WI38 (cell line): ENCODE results near the gene KRTAP10-6.

Experiments
- H3K4me3 ChIP-seq: 2 replicates; pipeline ENCODE4 v1.5.1; 2011; ENCODE audit warnings: low read depth, mild to moderate bottlenecking, control low read depth, low read length
- CTCF ChIP-seq: IDR thresholded peaks from 2 replicates; pipeline ENCODE4 v1.5.1; 2012; ENCODE audit warnings: low read depth, mild to moderate bottlenecking, control low read depth, low read length

KRTAP10-6 gene

GRCh38 chr21:44590311-44590721 is 2.0 kb downstream of the KRTAP10-6 start:
- H3K4me3 ChIP-seq, result no peak overlapping the region
- TF ChIP-seq CTCF, result no peak

- H3K4me3 ChIP-seq, result no peak overlapping the region
Measured at GRCh38 chr21:44589586-44590305, 2.6 kb downstream of the KRTAP10-6 start.

GRCh38 chr21:44589094-44589493 is 3.2 kb downstream of the KRTAP10-6 start:
- no peak for TF ChIP-seq CTCF
- no peak overlapping the region for H3K4me3 ChIP-seq

More at GRCh38 chr21:44589586-44590305, 2.6 kb downstream of the KRTAP10-6 start:
- no peak for TF ChIP-seq CTCF

DNA sequence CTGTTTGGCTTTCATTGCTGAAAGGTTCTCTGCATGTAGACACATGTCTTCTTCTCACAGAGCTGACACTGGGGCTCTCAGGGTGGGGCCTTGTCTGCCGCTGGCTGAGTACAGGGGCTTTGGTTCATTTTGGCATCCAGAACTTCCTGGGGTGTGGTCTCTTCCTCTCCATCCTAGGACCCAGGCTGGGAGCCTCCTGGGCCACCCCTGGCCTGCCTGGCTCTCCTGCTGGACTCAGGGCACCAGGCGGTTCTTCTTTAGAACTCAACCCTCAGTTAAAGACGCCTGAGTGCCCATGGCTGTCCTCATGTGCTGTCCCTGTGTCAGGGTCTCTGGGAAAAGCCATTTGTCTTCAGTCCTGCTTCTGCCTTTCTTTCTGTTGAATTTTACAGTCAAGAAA is 6.4 kb downstream of the KRTAP10-6 start:
- H3K4me3 ChIP-seq, result no peak overlapping the region
- TF ChIP-seq CTCF, result no peak

- no peak overlapping the region for H3K4me3 ChIP-seq
- TF ChIP-seq CTCF, result no peak
Measured at GRCh38 chr21:44583800-44584147, 8.5 kb downstream of the KRTAP10-6 start.

DNA sequence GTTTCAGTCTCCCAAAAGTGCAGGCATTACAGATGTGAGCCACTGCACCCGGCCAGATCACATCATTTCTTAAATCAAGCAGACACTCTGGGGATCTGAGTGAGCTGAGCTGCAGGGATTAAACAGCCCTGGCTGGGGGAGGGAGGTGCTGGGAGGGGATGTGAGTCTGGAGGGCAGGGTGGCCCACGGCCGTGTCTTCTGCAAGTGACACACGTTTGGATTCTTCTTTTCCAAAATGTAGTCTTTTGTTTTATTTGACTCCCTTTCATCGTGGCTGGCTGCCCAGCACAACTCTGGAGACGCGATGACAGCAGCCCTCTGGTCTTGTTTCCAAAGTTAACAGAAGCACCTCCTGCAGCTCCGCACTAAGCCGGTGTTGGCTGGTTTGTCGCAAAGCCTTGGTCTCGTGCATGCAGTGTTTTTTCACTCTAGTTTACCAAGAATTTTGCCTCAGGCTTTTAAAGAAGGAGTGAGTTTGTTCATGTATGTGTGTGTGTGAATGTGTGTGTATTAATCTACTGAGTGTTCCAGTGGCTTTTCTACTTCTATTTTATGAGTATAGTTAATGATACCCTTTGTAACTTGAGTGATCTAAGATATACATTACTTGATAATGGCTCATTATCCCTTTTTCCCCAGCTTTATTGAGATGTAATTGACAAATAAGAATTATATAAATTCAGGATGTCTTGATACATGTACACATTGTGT is 9.1 kb downstream of the KRTAP10-6 start:
- TF ChIP-seq CTCF, result no peak
- H3K4me3 ChIP-seq, result no peak overlapping the region

- TF ChIP-seq CTCF, result no peak
- H3K4me3 ChIP-seq, result no peak overlapping the region
Measured at GRCh38 chr21:44582055-44582454, 10.2 kb downstream of the KRTAP10-6 start.
